HG02678 (cell line): ENCODE measurements around the gene MOB1A.
"Not testable (repeated sequence)": the region's sequence is repeated elsewhere in the genome, so short reads cannot be mapped to it uniquely, and the experiment has no call there.

Source experiments
- ATAC-seq: cut with Tn5 transposase; IDR thresholded peaks from one replicate; pipeline ENCODE4 v1.9.1; 2021; ENCODE audit warnings: mild to moderate bottlenecking, moderate library complexity; ENCODE audit not compliant: unreplicated experiment

Gene MOB1A

GRCh38 chr2:74178211-74179062 is at the start of gene MOB1A:
Gene MOB1A (minus strand): TSS chr2:74178879. CDS start chr2:74178674, 205 bp downstream.
- peak; percentile 79 for ATAC-seq

- ATAC-seq = no peak
Measured at GRCh38 chr2:74227646-74228045, 49.0 kb upstream of the MOB1A start.

- ATAC-seq = no peak
Measured at GRCh38 chr2:74226648-74227213, 48.1 kb upstream of the MOB1A start.

- ATAC-seq = no peak
Measured at GRCh38 chr2:74225698-74226459, 47.2 kb upstream of the MOB1A start.

GRCh38 chr2:74223941-74224770 is 45.5 kb upstream of the MOB1A start:
- no peak for ATAC-seq

GRCh38 chr2:74222300-74222650 is 43.6 kb upstream of the MOB1A start:
- no peak for ATAC-seq

GRCh38 chr2:74221604-74222299 is 43.1 kb upstream of the MOB1A start:
- ATAC-seq = no peak

GRCh38 chr2:74221091-74221490 is 42.4 kb upstream of the MOB1A start:
- ATAC-seq = no peak

- ATAC-seq = no peak
Measured at GRCh38 chr2:74219846-74220486, 41.3 kb upstream of the MOB1A start.

GRCh38 chr2:74216642-74217041 is 38.0 kb upstream of the MOB1A start:
- no peak for ATAC-seq

GRCh38 chr2:74215771-74216170 is 37.1 kb upstream of the MOB1A start:
- ATAC-seq = not testable (repeated sequence)

GRCh38 chr2:74212702-74213410 is 34.2 kb upstream of the MOB1A start:
- ATAC-seq = no peak

GRCh38 chr2:74206180-74206688 is 27.6 kb upstream of the MOB1A start:
- peak; percentile 91 for ATAC-seq

GRCh38 chr2:74205596-74205995 is 26.9 kb upstream of the MOB1A start:
- no peak for ATAC-seq

GRCh38 chr2:74205113-74205512 is 26.4 kb upstream of the MOB1A start:
- no peak for ATAC-seq

GRCh38 chr2:74204436-74204835 is 25.8 kb upstream of the MOB1A start:
- ATAC-seq = no peak

- no peak for ATAC-seq
Measured at GRCh38 chr2:74201596-74201995, 22.9 kb upstream of the MOB1A start.

GRCh38 chr2:74201196-74201595 is 22.5 kb upstream of the MOB1A start:
- no peak for ATAC-seq

- ATAC-seq = no peak
Measured at GRCh38 chr2:74199871-74200305, 21.2 kb upstream of the MOB1A start.
